ENCODE data around the gene PBX2.

The PBX2 gene

GRCh38 chr6:32140420-32141046, 49.5 kb downstream of the PBX2 start:
- H3K4me3 ChIP-seq (ENCODE audit: low read depth, low read length): no peak overlapping the region
- no peak for TF ChIP-seq CTCF (IDR thresholded peaks at IDR 0.05; ENCODE audit: borderline replicate concordance, insufficient read depth, low read depth, low read length)

GRCh38 chr6:32139590-32139989, 50.4 kb downstream of the PBX2 start:
- TF ChIP-seq CTCF (IDR thresholded peaks at IDR 0.05; ENCODE audit: borderline replicate concordance, insufficient read depth, low read depth, low read length): no peak

GRCh38 chr6:32137454-32137853, 52.5 kb downstream of the PBX2 start:
- no peak overlapping the region for H3K4me3 ChIP-seq (ENCODE audit: low read depth, low read length)
- TF ChIP-seq CTCF (IDR thresholded peaks at IDR 0.05; ENCODE audit: borderline replicate concordance, insufficient read depth, low read depth, low read length): no peak

More at GRCh38 chr6:32139590-32139989, 50.4 kb downstream of the PBX2 start:
- no peak overlapping the region for H3K4me3 ChIP-seq (ENCODE audit: low read depth, low read length)
